Vagina (tissue), 2 donors: ENCODE measurements around the gene LY6G5C. TPM values are rescaled to one million over a fixed set of nuclear protein-coding genes. Genes with fewer than 3 reads are reported as not detected.

Source experiments
- DNase-seq, 2 donors: peaks; one replicate each; pipeline ENCODE4 v3.0.0-alpha.2; 2017; ENCODE audit errors: extremely low spot score in 2 of 2
- H3K27ac ChIP-seq: fragments of 200-600 bp; sonication (generic); one replicate; pipeline ENCODE4 v1.5.1; 2019
- H3K27me3 ChIP-seq: fragments of 200-600 bp; sonication (generic); one replicate; pipeline ENCODE4 v1.5.1; 2019
- H3K36me3 ChIP-seq, 2 donors: fragments of 200-600 bp; sonication (generic); one replicate each; pipeline ENCODE4 v1.5.1; 2017 to 2019
- H3K4me1 ChIP-seq: fragments of 200-600 bp; sonication (generic); one replicate; pipeline ENCODE4 v1.5.1; 2019
- H3K4me3 ChIP-seq, 2 donors: fragments of 200-600 bp; sonication (generic); 1 replicate in 1 of 2; 2 replicates in 1 of 2; pipeline ENCODE4 v1.5.1; 2016 to 2019
- H3K9me3 ChIP-seq: fragments of 200-600 bp; sonication (generic); one replicate; pipeline ENCODE4 v1.5.1; 2019
- POLR2A ChIP-seq, 2 donors: fragments of 450-650 bp; IDR thresholded peaks; one replicate each; pipeline ENCODE4 v1.6.1; 2017; ENCODE audit warnings: antibody characterized with exemption in 2 of 2, mild to moderate bottlenecking in 2 of 2, moderate library complexity in 2 of 2
- POLR2AphosphoS5 ChIP-seq, 2 donors: sonication (generic); formaldehyde crosslinking; IDR thresholded peaks; one replicate each; pipeline ENCODE4 v1.9.0; 2017; ENCODE audit warnings: antibody characterized with exemption in 2 of 2, mild to moderate bottlenecking in 2 of 2, low read depth in 1 of 2; ENCODE audit not compliant: insufficient read depth in 1 of 2
- intact Hi-C: fragments of 100-400 bp; cut with DNase I; formaldehyde crosslinking; loops from one replicate; pipeline ENCODE4 v1.15.1; 2023
- total RNA-seq: library from RNA; depleted of rRNA; stranded (reverse); fragments of >200 nt; gene quantifications from one replicate; pipeline ENCODE4 v1.2.3, GENCODE V29; 2016
- TF ChIP-seq, protein P1 (sequence below), 3 experiments: fragments of 450-650 bp in 2 of 3; fragments of 200-600 bp in 1 of 3; sonication (generic) in 1 of 3; IDR thresholded peaks; one replicate each; pipeline ENCODE4 v1.5.1; 2017 to 2019; ENCODE audit warnings: antibody characterized with exemption in 3 of 3, mild to moderate bottlenecking in 2 of 3, moderate library complexity in 2 of 3

LY6G5C gene
- total RNA-seq, 1 donor from 2014 or later: 1.7 TPM

DNA sequence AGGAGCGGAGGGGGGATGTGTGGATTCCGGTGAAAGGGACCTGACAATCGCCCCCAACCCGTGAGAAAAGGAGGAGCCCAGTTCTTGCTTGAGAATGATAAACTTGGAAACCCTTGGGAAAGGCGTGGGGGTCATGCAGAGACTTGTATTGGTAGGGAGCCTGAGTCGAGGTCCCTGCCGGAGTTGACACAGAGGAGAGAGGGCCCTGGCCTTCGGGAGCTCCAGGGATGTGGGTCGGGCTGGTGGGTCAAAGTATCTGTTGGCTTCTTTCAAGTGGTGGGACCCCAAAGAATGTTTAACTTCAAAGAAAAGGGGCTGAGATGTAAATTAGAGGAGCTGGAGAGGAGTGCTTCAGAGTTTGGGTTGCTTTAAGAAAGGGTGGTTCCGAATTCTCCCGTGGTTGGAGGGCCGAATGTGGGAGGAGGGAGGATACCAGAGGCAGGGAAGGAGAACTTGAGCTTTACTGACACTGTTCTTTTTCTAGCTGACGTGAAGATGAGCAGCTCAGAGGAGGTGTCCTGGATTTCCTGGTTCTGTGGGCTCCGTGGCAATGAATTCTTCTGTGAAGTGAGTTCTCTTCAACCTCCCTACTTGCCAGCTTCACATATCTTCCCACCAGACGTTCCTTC, 14.4 kb downstream of the LY6G5C start:
- Histone ChIP-seq H3K27me3 (no peaks in the 10 kb centered on the region), H3K4me1 (peaks cover 51% of the 10 kb centered on the region), H3K4me3 (peak overlapping the region; percentile 79 to 95), H3K36me3 (peaks cover 0 to 55% of the 10 kb centered on the region in 2 donors), H3K9me3 (no peaks in the 10 kb centered on the region), H3K27ac (peak overlapping the region; percentile 95)
- no peak for DNase-seq
- intact Hi-C loops: no loop called here
- TF ChIP-seq, protein P1, sequence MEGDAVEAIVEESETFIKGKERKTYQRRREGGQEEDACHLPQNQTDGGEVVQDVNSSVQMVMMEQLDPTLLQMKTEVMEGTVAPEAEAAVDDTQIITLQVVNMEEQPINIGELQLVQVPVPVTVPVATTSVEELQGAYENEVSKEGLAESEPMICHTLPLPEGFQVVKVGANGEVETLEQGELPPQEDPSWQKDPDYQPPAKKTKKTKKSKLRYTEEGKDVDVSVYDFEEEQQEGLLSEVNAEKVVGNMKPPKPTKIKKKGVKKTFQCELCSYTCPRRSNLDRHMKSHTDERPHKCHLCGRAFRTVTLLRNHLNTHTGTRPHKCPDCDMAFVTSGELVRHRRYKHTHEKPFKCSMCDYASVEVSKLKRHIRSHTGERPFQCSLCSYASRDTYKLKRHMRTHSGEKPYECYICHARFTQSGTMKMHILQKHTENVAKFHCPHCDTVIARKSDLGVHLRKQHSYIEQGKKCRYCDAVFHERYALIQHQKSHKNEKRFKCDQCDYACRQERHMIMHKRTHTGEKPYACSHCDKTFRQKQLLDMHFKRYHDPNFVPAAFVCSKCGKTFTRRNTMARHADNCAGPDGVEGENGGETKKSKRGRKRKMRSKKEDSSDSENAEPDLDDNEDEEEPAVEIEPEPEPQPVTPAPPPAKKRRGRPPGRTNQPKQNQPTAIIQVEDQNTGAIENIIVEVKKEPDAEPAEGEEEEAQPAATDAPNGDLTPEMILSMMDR (IDR thresholded peaks at IDR 0.05): no peak
- no peak for TF ChIP-seq POLR2A (IDR thresholded peaks at IDR 0.05)
- TF ChIP-seq POLR2AphosphoS5 (IDR thresholded peaks at IDR 0.05; ENCODE audit: insufficient read depth in 1 of 2, low read depth in 1 of 2): no peak

DNA sequence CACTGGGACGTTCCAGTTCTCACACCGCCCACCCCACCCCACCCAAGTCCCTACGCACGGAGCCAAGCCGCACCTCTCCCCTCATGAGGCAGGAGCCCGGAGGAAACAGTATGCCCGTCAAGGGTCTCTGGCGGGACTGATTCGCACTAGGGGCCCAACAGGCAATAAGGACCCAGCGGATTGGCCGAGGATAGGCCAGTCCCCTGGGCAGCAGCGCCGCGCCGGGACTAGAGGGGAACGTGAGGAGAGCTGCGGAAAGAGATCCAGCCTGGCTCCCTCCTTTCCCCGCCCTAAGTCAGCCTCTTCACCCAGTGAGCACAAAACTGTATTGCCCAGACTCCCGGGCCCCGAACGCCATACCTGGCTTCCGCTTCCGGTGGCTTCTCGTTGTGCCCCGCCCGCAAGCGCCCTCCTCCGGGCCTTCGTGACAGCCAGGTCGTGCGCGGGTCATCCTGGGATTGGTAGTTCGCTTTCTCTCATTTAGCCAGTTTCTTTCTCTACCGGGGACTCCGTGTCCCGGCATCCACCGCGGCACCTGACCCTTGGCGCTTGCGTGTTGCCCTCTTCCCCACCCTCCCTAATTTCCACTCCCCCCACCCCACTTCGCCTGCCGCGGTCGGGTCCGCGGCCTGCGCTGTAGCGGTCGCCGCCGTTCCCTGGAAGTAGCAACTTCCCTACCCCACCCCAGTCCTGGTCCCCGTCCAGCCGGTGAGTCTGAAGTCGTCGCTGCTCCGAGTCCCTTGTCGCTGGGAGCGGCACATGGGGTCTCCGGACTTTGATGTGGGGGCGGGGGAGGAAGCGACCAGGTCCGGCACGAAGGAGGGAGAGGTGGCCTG, 15.1 kb downstream of the LY6G5C start, which contains the start of gene CSNK2B:
CSNK2B (plus strand) TSS at position 580 of the 836 bp plus-strand sequence. CDS start 752 bp downstream, outside the sequence.
- Histone ChIP-seq H3K27me3 (no peaks in the 10 kb centered on the region), H3K4me3 (peak within 1 kb of the TSS; percentile 79 to 95), H3K27ac (peak within 1 kb of the TSS; percentile 95), H3K4me1 (peaks cover 59% of the 10 kb centered on the region), H3K9me3 (no peaks in the 10 kb centered on the region), H3K36me3 (peaks cover 0 to 48% of the 10 kb centered on the region in 2 donors)
- TF ChIP-seq POLR2AphosphoS5 (IDR thresholded peaks at IDR 0.05; ENCODE audit: insufficient read depth in 1 of 2, low read depth in 1 of 2) (peak; percentile 94 to 97), POLR2A (IDR thresholded peaks at IDR 0.05) (peak; percentile 73 to 83)
- TF ChIP-seq, protein P1 (IDR thresholded peaks at IDR 0.05): no peak
- DNase-seq: peak in 1 of 2 donors; percentile 99
- intact Hi-C loops: no loop called here

DNA sequence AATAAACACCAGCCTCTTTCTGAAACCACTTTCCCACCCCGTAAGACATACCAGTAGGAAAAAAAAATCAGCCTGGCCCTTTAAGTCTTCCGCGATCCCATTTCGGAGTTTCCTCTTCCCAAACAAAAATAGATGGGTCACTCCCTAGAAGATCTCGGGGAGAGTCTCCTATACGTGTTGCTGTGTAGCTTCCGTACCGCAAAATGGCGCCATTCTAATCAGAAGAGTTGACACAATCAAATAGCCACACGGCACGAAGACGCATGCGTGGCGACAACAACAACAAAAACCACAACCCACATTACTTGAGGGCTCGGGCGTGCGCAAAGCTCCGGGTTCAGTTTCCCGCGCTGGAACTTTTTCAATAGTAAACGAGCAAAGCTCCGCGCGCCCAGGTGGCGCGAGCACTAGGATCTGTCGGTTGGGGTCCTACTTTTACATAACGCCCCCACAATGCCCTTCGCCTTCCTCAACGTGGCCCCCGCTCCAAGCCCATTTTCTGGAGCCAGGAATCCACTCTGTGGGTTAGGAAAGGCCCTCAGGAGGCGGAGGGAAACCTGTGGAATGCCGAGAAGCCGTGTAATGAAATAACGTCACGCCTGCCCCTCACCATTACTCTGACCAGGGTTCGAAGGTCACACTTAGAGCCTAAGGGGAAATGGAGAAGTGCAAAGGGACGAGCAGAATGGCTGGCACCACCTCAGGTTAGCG, 15.9 kb downstream of the LY6G5C start, which contains the start of gene GPANK1:
GPANK1 (minus strand) TSS at position 208 of the 711 bp plus-strand sequence. CDS start 519 bp downstream, outside the sequence.
- Histone ChIP-seq H3K4me3 (peak within 1 kb of the TSS; percentile 79 to 95), H3K27me3 (no peaks in the 10 kb centered on the region), H3K36me3 (peaks cover 0 to 40% of the 10 kb centered on the region in 2 donors), H3K4me1 (peaks cover 63% of the 10 kb centered on the region), H3K9me3 (no peaks in the 10 kb centered on the region), H3K27ac (peak within 1 kb of the TSS; percentile 95)
- TF ChIP-seq POLR2AphosphoS5 (IDR thresholded peaks at IDR 0.05; ENCODE audit: insufficient read depth in 1 of 2, low read depth in 1 of 2): peak in 1 of 2 donors; percentile 98
- peak in 1 of 2 donors; percentile 60 for TF ChIP-seq POLR2A (IDR thresholded peaks at IDR 0.05)
- TF ChIP-seq, protein P1 (IDR thresholded peaks at IDR 0.05): no peak
- peak in 1 of 2 donors; percentile 96 for DNase-seq
- intact Hi-C loops: no loop called here

DNA sequence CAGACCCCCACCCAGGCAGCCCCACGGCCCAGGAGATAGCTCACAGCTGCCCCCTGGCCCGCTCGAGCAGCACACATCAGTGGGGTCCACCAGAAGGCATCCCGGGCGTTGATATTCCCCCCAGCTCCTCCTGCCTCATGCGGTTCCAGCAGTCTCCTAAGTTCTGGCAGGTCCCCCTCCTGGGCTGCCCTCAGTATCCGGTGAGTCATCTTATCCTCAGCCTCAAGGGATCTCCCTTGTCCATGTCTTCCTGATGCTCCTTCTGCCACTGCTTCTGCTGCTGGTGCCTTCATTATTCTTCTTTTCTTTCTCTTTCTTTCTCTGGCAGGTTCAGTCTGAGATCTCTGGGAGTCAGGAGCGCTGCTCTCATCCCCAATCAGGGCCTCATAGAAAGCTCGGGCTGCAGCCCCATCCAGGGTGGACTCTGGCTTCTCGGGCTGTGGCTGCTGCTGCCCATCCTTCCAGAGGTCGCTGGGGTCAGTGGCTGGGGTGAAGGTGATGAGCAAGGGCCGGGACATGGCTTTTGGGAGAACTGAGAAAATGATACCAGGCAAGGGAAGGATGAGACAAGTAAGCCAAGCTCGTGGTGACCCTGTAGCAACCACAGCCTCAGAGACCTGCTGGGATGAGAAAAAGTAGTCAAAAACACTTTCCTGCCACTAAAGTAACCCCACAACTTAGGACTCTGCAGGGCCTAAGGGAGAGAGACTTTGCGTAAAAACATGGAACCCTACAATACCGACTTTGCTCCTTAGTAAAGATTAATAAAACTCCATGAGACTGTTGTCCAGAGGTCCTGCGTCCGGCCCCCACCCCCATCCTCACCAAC, 16.7 kb downstream of the LY6G5C start:
- H3K27ac ChIP-seq: peak overlapping the region; percentile 95
- peak overlapping the region; percentile 79 to 95 for H3K4me3 ChIP-seq
- TF ChIP-seq POLR2AphosphoS5 (IDR thresholded peaks at IDR 0.05; ENCODE audit: insufficient read depth in 1 of 2, low read depth in 1 of 2): peak; percentile 24 to 50
- TF ChIP-seq, protein P1 (IDR thresholded peaks at IDR 0.05): no peak
- H3K27me3 ChIP-seq: no peaks in the 10 kb centered on the region
- H3K9me3 ChIP-seq: no peaks in the 10 kb centered on the region
- intact Hi-C loops: no loop called here
- no peak for DNase-seq
- peaks cover 71% of the 10 kb centered on the region for H3K4me1 ChIP-seq
- peaks cover 0 to 32% of the 10 kb centered on the region in 2 donors for H3K36me3 ChIP-seq
